Stimulated activated naive CD4-positive, alpha-beta T cell treated with Interleukin-2 at 50 U/mL for 16 hours (primary cell): Measurements from ENCODE around the gene KIAA1191.

Experiments used
- DNase-seq: peaks from one replicate; lab custom pipeline; 2025; lab: John Stamatoyannopoulos, UW

Gene KIAA1191

GRCh38 chr5:176365351-176366231, 4.0 kb upstream of the KIAA1191 start, which contains the start of gene ARL10:
TSS of gene ARL10 (plus strand) at chr5:176365487. CDS start at chr5:176365564, 77 bp downstream.
- DNase-seq, result peak; percentile 62

- DNase-seq, result no peak
These were observed 3.3 kb upstream of the KIAA1191 start for GRCh38 chr5:176364765-176365350.

GRCh38 chr5:176362233-176362490, 598 bp upstream of the KIAA1191 start:
- no peak for DNase-seq

- DNase-seq, result no peak
These were observed 599 bp downstream of the KIAA1191 start for GRCh38 chr5:176360894-176361436.

- no peak for DNase-seq
These were observed 1.9 kb downstream of the KIAA1191 start for GRCh38 chr5:176359658-176360057.

GRCh38 chr5:176356179-176356566, 5.4 kb downstream of the KIAA1191 start:
- DNase-seq, result no peak

- DNase-seq, result no peak
These were observed 6.0 kb downstream of the KIAA1191 start for GRCh38 chr5:176355400-176356178.

GRCh38 chr5:176353533-176353932, 8.0 kb downstream of the KIAA1191 start:
- DNase-seq, result no peak

- DNase-seq, result no peak
These were observed 9.3 kb downstream of the KIAA1191 start for GRCh38 chr5:176352116-176352878.

- DNase-seq, result no peak
These were observed 11.1 kb downstream of the KIAA1191 start for GRCh38 chr5:176350416-176350815.

- DNase-seq, result no peak
These were observed 18.7 kb downstream of the KIAA1191 start for GRCh38 chr5:176342766-176343458.

- DNase-seq, result no peak
These were observed 19.4 kb downstream of the KIAA1191 start for GRCh38 chr5:176342158-176342483.

GRCh38 chr5:176341325-176342157, 20.0 kb downstream of the KIAA1191 start:
- no peak for DNase-seq

- no peak for DNase-seq
These were observed 22.3 kb downstream of the KIAA1191 start for GRCh38 chr5:176339304-176339703.

GRCh38 chr5:176337913-176338312, 23.7 kb downstream of the KIAA1191 start:
- no peak for DNase-seq

GRCh38 chr5:176334031-176334770, 27.4 kb downstream of the KIAA1191 start:
- no peak for DNase-seq

- no peak for DNase-seq
These were observed 41.0 kb downstream of the KIAA1191 start for GRCh38 chr5:176320577-176320976.

GRCh38 chr5:176319827-176320554, 41.6 kb downstream of the KIAA1191 start:
- no peak for DNase-seq
